Heart right ventricle (tissue), 16 donors: ENCODE results near the gene SLC6A8. TPM values are rescaled to one million over a fixed set of nuclear protein-coding genes. Genes with fewer than 3 reads are reported as not detected.

ENCODE experiments used
- ATAC-seq, 8 donors: fragments of 200-7000 bp; cut with Tn5 transposase; one replicate each; pipeline ENCODE4 v1.9.1; 2020; ENCODE audit warnings: mild to moderate bottlenecking in 8 of 8, moderate library complexity in 8 of 8, moderate number of reproducible peaks in 1 of 8
- DNase-seq, 2 donors: peaks; one replicate each; pipeline ENCODE4 v3.0.0-alpha.2; 2020
- H3K27ac ChIP-seq, 10 donors: fragments of 200-600 bp; sonication (generic) in 2 of 10; one replicate each; pipeline versions ENCODE4 v1.5.0 to v1.8.0; 2020 to 2022; ENCODE audit warnings: mild to moderate bottlenecking in 3 of 10
- H3K27me3 ChIP-seq, 7 donors: fragments of 200-600 bp; one replicate each; pipeline ENCODE4 v1.8.0; 2021 to 2022; ENCODE audit warnings: mild to moderate bottlenecking in 2 of 7
- H3K36me3 ChIP-seq, 9 donors: fragments of 200-600 bp; sonication (generic) in 1 of 9; one replicate each; pipeline versions ENCODE4 v1.5.0 to v1.8.0; 2020 to 2022; ENCODE audit warnings: mild to moderate bottlenecking in 2 of 9
- H3K4me1 ChIP-seq, 9 donors: fragments of 200-600 bp; sonication (generic) in 1 of 9; one replicate each; pipeline versions ENCODE4 v1.5.0 to v1.8.0; 2020 to 2022; ENCODE audit warnings: mild to moderate bottlenecking in 4 of 9
- H3K4me3 ChIP-seq, 10 donors: fragments of 200-600 bp; sonication (generic) in 2 of 10; one replicate each; pipeline versions ENCODE4 v1.5.0 to v1.8.0; 2020 to 2022; ENCODE audit warnings: mild to moderate bottlenecking in 7 of 10, moderate library complexity in 2 of 10
- H3K9me3 ChIP-seq, 11 donors: fragments of 200-600 bp in 10 of 11; sonication (generic) in 2 of 11; one replicate each; pipeline versions ENCODE4 v1.5.0 to v1.8.0; 2013 to 2022; ENCODE audit warnings: mild to moderate bottlenecking in 2 of 11, control low read depth in 1 of 11, moderate library complexity in 1 of 11
- CTCF ChIP-seq, 9 donors: fragments of 200-600 bp; sonication (generic) in 2 of 9; IDR thresholded peaks; one replicate each; pipeline versions ENCODE4 v1.5.0 to v1.8.0; 2021 to 2022; ENCODE audit warnings: antibody characterized with exemption in 9 of 9, mild to moderate bottlenecking in 5 of 9, moderate library complexity in 1 of 9
- WGBS, 2 donors: extraction: QIAGEN DNeasy Blood & Tissue Kit; methylation state at CpG; one replicate each; pipeline ENCODE4 v1.1.7; 2013; ENCODE audit warnings: inconsistent platforms in 1 of 2; 5-methylcytosine and 5-hydroxymethylcytosine counted together
- intact Hi-C, 10 donors: fragments of 100-400 bp; cut with DNase I; formaldehyde crosslinking; loops; one replicate each; pipeline versions ENCODE4 v1.11.1 to v1.14.2; 2022
- polyA plus RNA-seq, 2 donors: library from polyadenylated mRNA; stranded (reverse); fragments of 200-250 nt; gene quantifications; one replicate each; pipeline ENCODE4 v1.2.3, GENCODE V29; 2013
- total RNA-seq, 10 donors: library from RNA; stranded (reverse); fragmentation: NEBNext Ultra II Directional in 3 of 10; extraction: Animal tissue kit (Norgen Biotek cat#: 25700) in 3 of 10; gene quantifications; one replicate each; pipeline versions ENCODE4 v1.2.1 to v1.2.4, GENCODE V29; 2021 to 2023
- donor health status: Arrhythmogenic right ventricular cardiomyopathy.
- donor health status: ischemic (EF 13 %, LVEDD 7.1; RV severe dilation, severe dysfunction).
- donor health status: healthy with polysubstance abuse.
- donor health status: DM: no; HTN: yes; CAD: no.
- donor health status: DM: no; HTN: no; CAD: no.
- donor health status: ischemic (EF 25% LVEDD 6.9; RV normal size, moderate dysfunction).
- donor health status: ischemic (EF 25% LVEDD 5.7; RV mildly dilated, moderate dysfunction).
- donor health status: healthy.
- donor health status: DM: yes; HTN: yes; CAD: no.
- donor health status: Ischemic cardiomyopathy.
- donor health status: ischemic (EF 35%, LVEDD 5.7; RV mildly dilated, moderate dysfunction).
- donor health status: nonischemic (EF 11% LVEDD 7.7; RV severe dilation, severe dysfunction).
- donor health status: DM: yes; HTN: yes; CAD: no.
- donor health status: PGD.
- donor health status: ischemic (EF 29% LVEDD 5.4; RV normal size, mild dysfunction).
- donor health status: nonischemic (EF 23%, LVEDD 6.1; RV moderate dilation, normal function).

The SLC6A8 gene
- total and polyA plus RNA-seq, 12 donors, result 128 to 238 (median 176) TPM

- 61 to 81% methylated on average over 12 to 35 of the region's 35 CpGs for WGBS, 2 donors
- ATAC-seq (no peak), DNase-seq (peak in 1 of 2 donors; percentile 28)
- Histone ChIP-seq H3K4me1 (peaks cover 0 to 55% (median 41%) of the 10 kb centered on the region in 9 donors), H3K27me3 (peaks cover 0 to 10% (median 0%) of the 10 kb centered on the region in 7 donors), H3K9me3 (no peaks in the 10 kb centered on the region), H3K27ac (peak overlapping the region; percentile 64 to 94 (median 91)), H3K4me3 (peak overlapping the region in 6 of 10 donors; percentile 34 to 84 (median 77)), H3K36me3 (peaks cover 0 to 33% (median 0%) of the 10 kb centered on the region in 9 donors)
- intact Hi-C loops, result no loop called here
- TF ChIP-seq CTCF (IDR thresholded peaks at IDR 0.05), result no peak
Measured at GRCh38 chrX:153725832-153726285, 38.1 kb downstream of the SLC6A8 start.

GRCh38 chrX:153726286-153727122 is 38.8 kb downstream of the SLC6A8 start:
- intact Hi-C loops, result no loop called here
- ATAC-seq (peak; percentile 18 to 39 (median 32)), DNase-seq (peak; percentile 62 to 67)
- 3 to 12% methylated on average over 30 to 32 of the region's 35 CpGs for WGBS, 2 donors
- Histone ChIP-seq H3K27me3 (peaks cover 0 to 10% (median 0%) of the 10 kb centered on the region in 7 donors), H3K36me3 (peaks cover 0 to 30% (median 0%) of the 10 kb centered on the region in 9 donors), H3K27ac (peak overlapping the region; percentile 64 to 94 (median 91)), H3K9me3 (peaks cover 0 to 6% (median 0%) of the 10 kb centered on the region in 11 donors), H3K4me1 (peaks cover 0 to 60% (median 41%) of the 10 kb centered on the region in 9 donors), H3K4me3 (peak overlapping the region in 7 of 10 donors; percentile 17 to 84 (median 76))
- no peak for TF ChIP-seq CTCF (IDR thresholded peaks at IDR 0.05)

- intact Hi-C loops, result no loop called here
- TF ChIP-seq CTCF (IDR thresholded peaks at IDR 0.05), result no peak
- peaks cover 0 to 8% (median 0%) of the 10 kb centered on the region in 11 donors for H3K9me3 ChIP-seq
- H3K4me1 ChIP-seq, result peaks cover 0 to 55% (median 41%) of the 10 kb centered on the region in 9 donors
- peak overlapping the region in 5 of 10 donors; percentile 17 to 84 (median 35) for H3K4me3 ChIP-seq
- 21 to 23% methylated on average over 21 to 23 of the region's 23 CpGs for WGBS, 2 donors
- peaks cover 0 to 32% (median 0%) of the 10 kb centered on the region in 9 donors for H3K36me3 ChIP-seq
- H3K27me3 ChIP-seq, result peaks cover 0 to 10% (median 0%) of the 10 kb centered on the region in 7 donors
- ATAC-seq (peak in 6 of 8 donors; percentile 5 to 45 (median 26)), DNase-seq (peak; percentile 50 to 71)
- H3K27ac ChIP-seq, result peak overlapping the region; percentile 64 to 94 (median 91)
Measured at GRCh38 chrX:153727123-153727931, 39.6 kb downstream of the SLC6A8 start.

GRCh38 chrX:153728095-153728494 is 40.4 kb downstream of the SLC6A8 start:
- ATAC-seq (no peak), DNase-seq (no peak)
- H3K27me3 ChIP-seq, result peaks cover 0 to 9% (median 0%) of the 10 kb centered on the region in 7 donors
- no peak overlapping the region for H3K4me3 ChIP-seq
- H3K4me1 ChIP-seq, result peaks cover 0 to 52% (median 34%) of the 10 kb centered on the region in 9 donors
- intact Hi-C loops, result no loop called here
- H3K9me3 ChIP-seq, result peaks cover 0 to 8% (median 0%) of the 10 kb centered on the region in 11 donors
- H3K27ac ChIP-seq, result peak overlapping the region in 6 of 10 donors; percentile 81 to 94 (median 92)
- WGBS, 2 donors, result 85 to 89% methylated on average over 6 of the region's 6 CpGs
- no peak for TF ChIP-seq CTCF (IDR thresholded peaks at IDR 0.05)
- H3K36me3 ChIP-seq, result peaks cover 0 to 28% (median 0%) of the 10 kb centered on the region in 9 donors
